NCI-H1436 (cell line): ENCODE measurements around the gene DENND1A.

Experiments
- DNase-seq: peaks from one replicate; lab custom pipeline; 2025; lab: John Stamatoyannopoulos, UW

DENND1A gene

GRCh38 chr9:123469282-123469681 is 460.6 kb downstream of the DENND1A start:
- no peak for DNase-seq

GRCh38 chr9:123468541-123468940 is 461.4 kb downstream of the DENND1A start:
- no peak for DNase-seq

GRCh38 chr9:123465304-123465703 is 464.6 kb downstream of the DENND1A start:
- DNase-seq = no peak

GRCh38 chr9:123460091-123460490 is 469.8 kb downstream of the DENND1A start:
- DNase-seq = no peak

- DNase-seq = no peak
Observed at GRCh38 chr9:123457583-123457982, 472.3 kb downstream of the DENND1A start.

- DNase-seq = no peak
Observed at GRCh38 chr9:123456011-123456410, 473.9 kb downstream of the DENND1A start.

- DNase-seq = no peak
Observed at GRCh38 chr9:123455187-123455586, 474.7 kb downstream of the DENND1A start.

- DNase-seq = no peak
Observed at GRCh38 chr9:123454361-123454760, 475.6 kb downstream of the DENND1A start.

- DNase-seq = no peak
Observed at GRCh38 chr9:123453831-123454321, 476.1 kb downstream of the DENND1A start.

- no peak for DNase-seq
Observed at GRCh38 chr9:123453076-123453667, 476.8 kb downstream of the DENND1A start.

- no peak for DNase-seq
Observed at GRCh38 chr9:123450996-123451395, 478.9 kb downstream of the DENND1A start.

GRCh38 chr9:123450098-123450770 is 479.7 kb downstream of the DENND1A start:
- DNase-seq = no peak

- no peak for DNase-seq
Observed at GRCh38 chr9:123447934-123448646, 481.8 kb downstream of the DENND1A start.

- no peak for DNase-seq
Observed at GRCh38 chr9:123445981-123446610, 483.8 kb downstream of the DENND1A start.

- no peak for DNase-seq
Observed at GRCh38 chr9:123445116-123445515, 484.8 kb downstream of the DENND1A start.

GRCh38 chr9:123441769-123442168 is 488.2 kb downstream of the DENND1A start:
- DNase-seq = no peak

- DNase-seq = no peak
Observed at GRCh38 chr9:123440256-123440655, 489.7 kb downstream of the DENND1A start.

GRCh38 chr9:123438821-123439220 is 491.1 kb downstream of the DENND1A start:
- DNase-seq = no peak

GRCh38 chr9:123438321-123438720 is 491.6 kb downstream of the DENND1A start:
- DNase-seq = no peak

- no peak for DNase-seq
Observed at GRCh38 chr9:123437201-123437600, 492.7 kb downstream of the DENND1A start.

- no peak for DNase-seq
Observed at GRCh38 chr9:123435471-123435870, 494.5 kb downstream of the DENND1A start.

GRCh38 chr9:123434619-123435240 is 495.2 kb downstream of the DENND1A start:
- DNase-seq = no peak
